Retinal pigment epithelial cell (primary cell): ENCODE results near the gene S100A3.

ENCODE experiments used
- DNase-seq: peaks from one replicate; pipeline ENCODE4 v3.0.0-alpha.2; 2010; ENCODE audit warnings: low read depth
- H3K4me3 ChIP-seq: 2 replicates; pipeline ENCODE4 v1.5.1; 2011; ENCODE audit warnings: mild to moderate bottlenecking, low read length, control low read depth, moderate library complexity
- CTCF ChIP-seq: conservative IDR thresholded peaks from 2 replicates; pipeline ENCODE4 v1.5.1; 2011; ENCODE audit warnings: low read depth, low read length, control low read depth, inconsistent platforms

The S100A3 gene

GRCh38 chr1:153536012-153536670 is 12.9 kb downstream of the S100A3 start:
- H3K4me3 ChIP-seq, result peak overlapping the region; percentile 81
- TF ChIP-seq CTCF, result no peak

GRCh38 chr1:153535242-153536011 is 13.6 kb downstream of the S100A3 start, which contains the start of gene S100A6:
TSS of gene S100A6 (minus strand) at chr1:153535991. CDS start at chr1:153535339, 652 bp downstream.
- H3K4me3 ChIP-seq, result peak within 1 kb of the TSS; percentile 81
- no peak for TF ChIP-seq CTCF
- no peak for DNase-seq

More at GRCh38 chr1:153536012-153536670, 12.9 kb downstream of the S100A3 start:
- no peak for DNase-seq

GRCh38 chr1:153534925-153535241 is 14.2 kb downstream of the S100A3 start:
- peak overlapping the region; percentile 81 for H3K4me3 ChIP-seq
- no peak for TF ChIP-seq CTCF

GRCh38 chr1:153534226-153534924 is 14.7 kb downstream of the S100A3 start:
- TF ChIP-seq CTCF, result no peak
- no peak for DNase-seq
- H3K4me3 ChIP-seq, result peak overlapping the region; percentile 81

More at GRCh38 chr1:153534925-153535241, 14.2 kb downstream of the S100A3 start:
- no peak for DNase-seq

- peak; percentile 88 for DNase-seq
- H3K4me3 ChIP-seq, result peak overlapping the region; percentile 81
- no peak for TF ChIP-seq CTCF
Measured at GRCh38 chr1:153533689-153534201, 15.3 kb downstream of the S100A3 start.

GRCh38 chr1:153532769-153533599 is 16.1 kb downstream of the S100A3 start:
- peak; percentile 93 for TF ChIP-seq CTCF
- no peak for DNase-seq
- peak overlapping the region; percentile 81 for H3K4me3 ChIP-seq
